ENCODE data around the gene RACK1.

RACK1 gene

DNA sequence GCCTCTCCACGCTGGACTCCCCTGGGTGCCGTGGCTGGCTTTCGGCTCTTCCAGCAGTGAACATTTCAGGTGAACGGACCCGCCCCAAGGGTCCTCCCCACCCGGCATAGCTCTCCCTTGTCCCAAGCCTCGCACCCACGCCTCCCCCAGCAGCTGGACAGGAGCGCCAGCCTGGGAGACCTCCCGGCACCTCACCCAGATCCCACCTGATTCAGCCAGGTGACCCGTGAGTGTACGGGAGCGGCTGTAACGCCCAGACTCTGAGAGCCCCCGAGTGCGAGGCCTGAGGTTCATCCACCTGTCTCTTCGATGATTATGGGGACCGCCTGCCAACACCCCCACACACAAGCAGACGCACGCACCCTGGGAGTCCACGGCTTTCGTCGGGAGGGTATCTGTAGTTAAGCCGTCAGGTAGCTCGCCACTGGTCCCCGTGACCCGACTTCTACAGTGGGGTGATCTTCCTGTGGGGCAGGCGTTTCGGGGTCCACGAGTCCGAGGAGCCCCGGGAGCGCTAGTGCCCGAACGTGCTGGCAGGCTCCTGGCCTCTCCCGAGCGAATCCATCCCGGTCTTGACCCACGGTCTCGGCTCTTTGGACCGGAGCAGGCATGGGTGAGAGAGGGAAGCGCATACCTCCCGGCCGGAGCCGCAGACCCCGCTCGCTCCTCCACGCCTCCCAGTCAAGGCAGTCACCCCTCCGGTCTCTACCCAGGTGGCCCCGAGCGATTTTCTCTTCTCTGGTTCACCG lies 53.6 kb downstream of the RACK1 start:
- H3K36me3 ChIP-seq (replicated peaks; ENCODE audit: insufficient read depth, low read length), result no peaks in the 10 kb centered on the region
- H3K9me3 ChIP-seq (replicated peaks; ENCODE audit: insufficient read depth, low read length), result no peaks in the 10 kb centered on the region
- H3K4me1 ChIP-seq (ENCODE audit: low read length), result no peaks in the 10 kb centered on the region
- H3K27me3 ChIP-seq (replicated peaks; ENCODE audit: insufficient read depth, low read length), result no peaks in the 10 kb centered on the region
- H3K4me2 ChIP-seq (ENCODE audit: low read depth, low read length), result peak overlapping the region; percentile 99
- no peaks in the 10 kb centered on the region for H3K79me2 ChIP-seq (ENCODE audit: low read length)
- TF ChIP-seq, protein P1, sequence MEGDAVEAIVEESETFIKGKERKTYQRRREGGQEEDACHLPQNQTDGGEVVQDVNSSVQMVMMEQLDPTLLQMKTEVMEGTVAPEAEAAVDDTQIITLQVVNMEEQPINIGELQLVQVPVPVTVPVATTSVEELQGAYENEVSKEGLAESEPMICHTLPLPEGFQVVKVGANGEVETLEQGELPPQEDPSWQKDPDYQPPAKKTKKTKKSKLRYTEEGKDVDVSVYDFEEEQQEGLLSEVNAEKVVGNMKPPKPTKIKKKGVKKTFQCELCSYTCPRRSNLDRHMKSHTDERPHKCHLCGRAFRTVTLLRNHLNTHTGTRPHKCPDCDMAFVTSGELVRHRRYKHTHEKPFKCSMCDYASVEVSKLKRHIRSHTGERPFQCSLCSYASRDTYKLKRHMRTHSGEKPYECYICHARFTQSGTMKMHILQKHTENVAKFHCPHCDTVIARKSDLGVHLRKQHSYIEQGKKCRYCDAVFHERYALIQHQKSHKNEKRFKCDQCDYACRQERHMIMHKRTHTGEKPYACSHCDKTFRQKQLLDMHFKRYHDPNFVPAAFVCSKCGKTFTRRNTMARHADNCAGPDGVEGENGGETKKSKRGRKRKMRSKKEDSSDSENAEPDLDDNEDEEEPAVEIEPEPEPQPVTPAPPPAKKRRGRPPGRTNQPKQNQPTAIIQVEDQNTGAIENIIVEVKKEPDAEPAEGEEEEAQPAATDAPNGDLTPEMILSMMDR (IDR thresholded peaks at IDR 0.05; ENCODE audit: low read length), result no peak
- TF ChIP-seq EZH2phosphoT487 (IDR thresholded peaks at IDR 0.05; ENCODE audit: low read length) (no peak), EZH2 (optimal IDR thresholded peaks at IDR 0.05; ENCODE audit: low read depth, low read length) (no peak)
- no peak for DNase-seq
- H4K20me1 ChIP-seq (ENCODE audit: insufficient read depth, low read length), result no peaks in the 10 kb centered on the region
- peak overlapping the region; percentile 95 for H3K4me3 ChIP-seq (ENCODE audit: low read length)
- H2AFZ ChIP-seq (ENCODE audit: low read length), result peak overlapping the region; percentile 87
- H3F3A ChIP-seq (ENCODE audit: insufficient read depth, low read length), result peaks cover 34% of the 10 kb centered on the region; the same call in 1 of the 2 replicates
- peak overlapping the region; percentile 66; the same call in 1 of the 2 replicates for H3K9ac ChIP-seq (ENCODE audit: low read length)
- no peaks in the 10 kb centered on the region for H3K9me2 ChIP-seq (replicated peaks; ENCODE audit: insufficient read depth, low read length)
- no peak overlapping the region; the same call in 1 of the 2 replicates for H3K27ac ChIP-seq (ENCODE audit: low read length)

DNA sequence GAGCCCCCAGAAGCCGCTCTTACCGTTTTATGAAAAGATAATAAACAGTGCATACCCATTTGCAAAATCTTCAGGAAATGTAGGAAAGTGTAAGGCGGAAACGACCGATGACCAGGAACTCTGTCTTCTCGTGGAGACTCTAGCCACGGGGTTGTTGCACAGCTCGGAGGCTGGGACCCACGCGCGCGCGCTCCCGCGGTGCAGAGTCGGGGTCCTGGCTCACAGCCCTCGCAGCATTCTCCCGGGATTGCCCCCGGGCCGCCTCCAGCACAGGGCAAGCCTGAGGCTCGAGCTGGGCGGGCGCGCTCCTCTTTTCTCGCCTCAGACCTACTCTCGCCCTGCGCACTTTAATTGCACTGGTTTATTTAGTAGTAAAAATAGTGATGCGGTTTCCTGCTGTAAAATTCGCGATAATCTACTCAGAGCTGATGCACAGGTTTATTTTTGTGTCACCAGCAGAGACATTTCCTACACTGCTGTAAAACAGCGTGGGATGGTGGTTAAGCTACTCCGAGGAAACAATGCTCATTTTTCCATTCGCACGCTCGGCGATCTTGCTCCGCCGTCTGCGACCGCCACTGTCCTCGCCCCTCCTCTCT lies 54.2 kb downstream of the RACK1 start:
- H3K9ac ChIP-seq (ENCODE audit: low read length), result peak overlapping the region; percentile 66; the same call in 1 of the 2 replicates
- peak overlapping the region; percentile 95 for H3K4me3 ChIP-seq (ENCODE audit: low read length)
- no peaks in the 10 kb centered on the region for H3K4me1 ChIP-seq (ENCODE audit: low read length)
- H3F3A ChIP-seq (ENCODE audit: insufficient read depth, low read length), result peaks cover 38% of the 10 kb centered on the region; the same call in 1 of the 2 replicates
- H3K36me3 ChIP-seq (replicated peaks; ENCODE audit: insufficient read depth, low read length), result no peaks in the 10 kb centered on the region
- no peaks in the 10 kb centered on the region for H3K27me3 ChIP-seq (replicated peaks; ENCODE audit: insufficient read depth, low read length)
- TF ChIP-seq, protein P1 (IDR thresholded peaks at IDR 0.05; ENCODE audit: low read length), result no peak
- TF ChIP-seq EZH2 (optimal IDR thresholded peaks at IDR 0.05; ENCODE audit: low read depth, low read length) (no peak), EZH2phosphoT487 (IDR thresholded peaks at IDR 0.05; ENCODE audit: low read length) (no peak)
- no peaks in the 10 kb centered on the region for H4K20me1 ChIP-seq (ENCODE audit: insufficient read depth, low read length)
- no peaks in the 10 kb centered on the region for H3K9me2 ChIP-seq (replicated peaks; ENCODE audit: insufficient read depth, low read length)
- H3K79me2 ChIP-seq (ENCODE audit: low read length), result no peaks in the 10 kb centered on the region
- DNase-seq, result peak; percentile 52
- H3K27ac ChIP-seq (ENCODE audit: low read length), result peak overlapping the region; percentile 75; the same call in 1 of the 2 replicates
- peak overlapping the region; percentile 87 for H2AFZ ChIP-seq (ENCODE audit: low read length)
- no peaks in the 10 kb centered on the region for H3K9me3 ChIP-seq (replicated peaks; ENCODE audit: insufficient read depth, low read length)
- peak overlapping the region; percentile 99 for H3K4me2 ChIP-seq (ENCODE audit: low read depth, low read length)

DNA sequence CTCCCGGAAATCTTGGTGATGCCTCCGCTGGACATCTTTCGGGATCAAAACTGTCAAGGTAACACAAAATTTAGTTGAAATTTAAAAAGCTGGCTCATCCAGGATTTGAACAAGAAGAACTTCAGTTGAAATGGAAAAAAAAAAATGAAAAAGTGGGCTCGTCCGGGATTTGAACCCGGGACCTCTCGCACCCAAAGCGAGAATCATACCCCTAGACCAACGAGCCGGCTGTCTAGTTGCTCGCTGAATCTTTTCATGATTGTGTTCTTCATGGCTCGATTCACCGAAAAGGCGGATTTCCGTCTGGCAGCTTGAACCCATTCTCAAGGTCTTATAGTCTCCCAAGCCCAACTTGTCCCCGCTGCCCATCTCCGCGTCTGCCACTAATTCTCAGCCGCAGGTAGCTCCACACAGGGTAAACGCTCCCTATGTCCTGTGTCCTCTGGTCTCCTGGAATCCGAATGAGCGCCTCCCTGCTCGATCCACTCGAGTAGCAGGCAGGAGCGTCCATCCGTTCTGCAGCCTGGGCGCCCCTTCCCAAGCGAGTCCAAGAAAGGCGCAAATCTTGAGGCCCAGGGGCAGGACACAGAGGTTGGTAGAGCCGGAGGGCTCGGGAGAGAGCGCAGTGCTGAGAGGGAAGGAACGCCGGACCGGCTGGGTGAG lies 54.9 kb downstream of the RACK1 start:
- H3K36me3 ChIP-seq (replicated peaks; ENCODE audit: insufficient read depth, low read length), result no peaks in the 10 kb centered on the region
- no peaks in the 10 kb centered on the region for H4K20me1 ChIP-seq (ENCODE audit: insufficient read depth, low read length)
- H2AFZ ChIP-seq (ENCODE audit: low read length), result peak overlapping the region; percentile 87
- H3K27me3 ChIP-seq (replicated peaks; ENCODE audit: insufficient read depth, low read length), result no peaks in the 10 kb centered on the region
- peaks cover 44% of the 10 kb centered on the region; the same call in 1 of the 2 replicates for H3F3A ChIP-seq (ENCODE audit: insufficient read depth, low read length)
- no peaks in the 10 kb centered on the region for H3K9me3 ChIP-seq (replicated peaks; ENCODE audit: insufficient read depth, low read length)
- H3K79me2 ChIP-seq (ENCODE audit: low read length), result no peaks in the 10 kb centered on the region
- peak; percentile 80 for DNase-seq
- H3K4me1 ChIP-seq (ENCODE audit: low read length), result no peaks in the 10 kb centered on the region
- H3K4me3 ChIP-seq (ENCODE audit: low read length), result peak overlapping the region; percentile 95
- peak overlapping the region; percentile 74 for H3K9ac ChIP-seq (ENCODE audit: low read length)
- no peaks in the 10 kb centered on the region for H3K9me2 ChIP-seq (replicated peaks; ENCODE audit: insufficient read depth, low read length)
- H3K4me2 ChIP-seq (ENCODE audit: low read depth, low read length), result peak overlapping the region; percentile 99
- H3K27ac ChIP-seq (ENCODE audit: low read length), result peak overlapping the region; percentile 75
- TF ChIP-seq, protein P1 (IDR thresholded peaks at IDR 0.05; ENCODE audit: low read length), result no peak
- no peak for TF ChIP-seq EZH2 (optimal IDR thresholded peaks at IDR 0.05; ENCODE audit: low read depth, low read length)

All from MM.1S (cell line).